Mucosa of descending colon (tissue), 3 donors: ENCODE measurements around the gene KLHL6. TPM values are rescaled to one million over a fixed set of nuclear protein-coding genes. Genes with fewer than 3 reads are reported as not detected.

Source experiments
- ATAC-seq: fragments of 200-7000 bp; cut with Tn5 transposase; one replicate; pipeline ENCODE4 v1.9.1; 2020; ENCODE audit warnings: mild to moderate bottlenecking, moderate library complexity
- DNase-seq, 3 donors: peaks; one replicate each; pipeline ENCODE4 v3.0.0-alpha.2; 2020
- H3K36me3 ChIP-seq: fragments of 200-600 bp; one replicate; pipeline ENCODE4 v1.8.0; 2021; ENCODE audit warnings: low read depth, mild to moderate bottlenecking
- H3K4me1 ChIP-seq: fragments of 200-600 bp; one replicate; pipeline ENCODE4 v1.8.0; 2021; ENCODE audit warnings: low read depth, mild to moderate bottlenecking
- H3K4me3 ChIP-seq: fragments of 200-600 bp; one replicate; pipeline ENCODE4 v1.8.0; 2021; ENCODE audit warnings: mild to moderate bottlenecking
- H3K9me3 ChIP-seq: fragments of 200-600 bp; one replicate; pipeline ENCODE4 v1.8.0; 2021; ENCODE audit warnings: mild to moderate bottlenecking
- CTCF ChIP-seq: fragments of 200-600 bp; IDR thresholded peaks from one replicate; pipeline ENCODE4 v1.8.0; 2022; ENCODE audit warnings: antibody characterized with exemption, mild to moderate bottlenecking
- intact Hi-C, 2 donors: fragments of 100-400 bp; cut with DNase I in 1 of 2; cut with micrococcal nuclease in 1 of 2; formaldehyde crosslinking; loops; one replicate each; pipeline versions ENCODE4 v1.11.0 to v1.11.1; 2022; cut with DNase I, micrococcal nuclease
- total RNA-seq, 3 donors: library from RNA; stranded (reverse); fragmentation: NEBNext Ultra II Directional in 2 of 3; extraction: Animal tissue kit (Norgen Biotek cat#: 25700) in 2 of 3; gene quantifications; one replicate each; pipeline versions ENCODE4 v1.2.1 to v1.2.4, GENCODE V29; 2021 to 2023
- donor health status: DM: no; HTN: no; CAD: no; lungs with moderate emphysema.
- donor health status: DM: no; HTN: no; CAD: no.
- donor health status: DM: no; HTN: yes; CAD: no.

Gene KLHL6
- total RNA-seq, 3 donors from 2014 or later: 1.9 to 3.0 (median 1.9) TPM

GRCh38 chr3:183590442-183590841, 34.9 kb upstream of the KLHL6 start:
- no peaks in the 10 kb centered on the region for H3K36me3 ChIP-seq
- no peaks in the 10 kb centered on the region for H3K9me3 ChIP-seq
- intact Hi-C loops: no loop called here
- ATAC-seq: no peak
- H3K4me3 ChIP-seq: no peak overlapping the region
- no peak for DNase-seq
- no peaks in the 10 kb centered on the region for H3K4me1 ChIP-seq
- no peak for TF ChIP-seq CTCF

GRCh38 chr3:183587336-183587735, 31.8 kb upstream of the KLHL6 start:
- Histone ChIP-seq H3K36me3 (no peaks in the 10 kb centered on the region), H3K9me3 (no peaks in the 10 kb centered on the region), H3K4me3 (no peak overlapping the region), H3K4me1 (peaks cover 3% of the 10 kb centered on the region)
- no peak for TF ChIP-seq CTCF
- intact Hi-C loops: no loop called here
- DNase-seq (no peak), ATAC-seq (peak; percentile 45)

GRCh38 chr3:183586477-183586876, 31.0 kb upstream of the KLHL6 start:
- no peak for TF ChIP-seq CTCF
- Histone ChIP-seq H3K4me1 (peaks cover 3% of the 10 kb centered on the region), H3K36me3 (no peaks in the 10 kb centered on the region), H3K9me3 (no peaks in the 10 kb centered on the region), H3K4me3 (no peak overlapping the region)
- DNase-seq (no peak), ATAC-seq (peak; percentile 44)
- intact Hi-C loops: no loop called here

GRCh38 chr3:183584914-183585280, 29.4 kb upstream of the KLHL6 start:
- DNase-seq (no peak), ATAC-seq (no peak)
- Histone ChIP-seq H3K4me1 (peaks cover 3% of the 10 kb centered on the region), H3K4me3 (no peak overlapping the region), H3K36me3 (no peaks in the 10 kb centered on the region), H3K9me3 (no peaks in the 10 kb centered on the region)
- intact Hi-C loops: no loop called here
- TF ChIP-seq CTCF: no peak

- Histone ChIP-seq H3K4me3 (no peak overlapping the region), H3K9me3 (no peaks in the 10 kb centered on the region), H3K4me1 (peaks cover 3% of the 10 kb centered on the region), H3K36me3 (no peaks in the 10 kb centered on the region)
- peak; percentile 38 for ATAC-seq
- intact Hi-C loops: no loop called here
- DNase-seq: peak in 1 of 3 donors; percentile 34
- TF ChIP-seq CTCF: no peak
These were observed 28.9 kb upstream of the KLHL6 start for GRCh38 chr3:183584246-183584913.
